GM23338 (cell line): Measurements from ENCODE around the gene KRT15. TPM values are rescaled to one million over a fixed set of nuclear protein-coding genes. Genes with fewer than 3 reads are reported as not detected.

ENCODE experiments used
- ATAC-seq: fragments of 200-7000 bp; cut with Tn5 transposase; 3 replicates; pipeline ENCODE4 v1.9.1; 2020
- DNase-seq: peaks from one replicate; pipeline ENCODE4 v3.0.0-alpha.2; 2015; ENCODE audit warnings: low spot score
- H2AFZ ChIP-seq: fragments of 200-600 bp; sonication (generic); 2 replicates; pipeline ENCODE4 v1.8.0; 2016; ENCODE audit warnings: antibody characterized with exemption, mild to moderate bottlenecking, moderate library complexity
- H3F3A ChIP-seq: fragments of 200-600 bp; sonication (generic); replicated peaks from 2 replicates; pipeline ENCODE4 v1.8.0; 2017; ENCODE audit warnings: antibody characterized with exemption, mixed run types, low read depth
- H3K27ac ChIP-seq: fragments of 200-600 bp; sonication (generic); 2 replicates; pipeline ENCODE4 v1.6.1; 2016; ENCODE audit warnings: low read depth
- H3K27me3 ChIP-seq: fragments of 200-600 bp; sonication (generic); 2 replicates; pipeline ENCODE4 v1.8.0; 2016; ENCODE audit warnings: mild to moderate bottlenecking, mixed run types, moderate library complexity; ENCODE audit not compliant: insufficient read depth
- H3K36me3 ChIP-seq: fragments of 200-600 bp; sonication (generic); 2 replicates; pipeline ENCODE4 v1.8.0; 2016; ENCODE audit warnings: mild to moderate bottlenecking; ENCODE audit not compliant: insufficient read depth
- H3K4me1 ChIP-seq: fragments of 200-600 bp; sonication (generic); 2 replicates; pipeline ENCODE4 v1.8.0; 2016; ENCODE audit warnings: mild to moderate bottlenecking, moderate library complexity; ENCODE audit not compliant: insufficient read depth
- H3K4me2 ChIP-seq: fragments of 200-600 bp; sonication (generic); 2 replicates; pipeline ENCODE4 v1.7.1; 2017; ENCODE audit warnings: mixed run types
- H3K4me3 ChIP-seq: fragments of 200-600 bp; sonication (generic); 2 replicates; pipeline ENCODE4 v1.6.1; 2016; ENCODE audit warnings: mixed run types
- H3K79me2 ChIP-seq: fragments of 200-600 bp; sonication (generic); replicated peaks from 2 replicates; pipeline ENCODE4 v1.8.0; 2017; ENCODE audit warnings: mild to moderate bottlenecking; ENCODE audit not compliant: insufficient read depth
- H3K9me2 ChIP-seq: fragments of 200-600 bp; sonication (generic); 2 replicates; pipeline ENCODE4 v1.8.0; 2017; ENCODE audit not compliant: insufficient read depth
- H4K20me1 ChIP-seq: fragments of 200-600 bp; sonication (generic); replicated peaks from 2 replicates; pipeline ENCODE4 v1.8.0; 2017; ENCODE audit warnings: mild to moderate bottlenecking; ENCODE audit not compliant: insufficient read depth
- H3K27ac Mint-ChIP-seq: 2 replicates; pipeline ENCODE4 v1.8.0; 2020; ENCODE audit warnings: inconsistent platforms, mild to moderate bottlenecking, moderate library complexity, mixed read lengths
- H3K27me3 Mint-ChIP-seq: 3 replicates; pipeline ENCODE4 v1.8.0; 2022; ENCODE audit warnings: low read depth, mild to moderate bottlenecking, moderate library complexity, mixed read lengths, inconsistent platforms; ENCODE audit not compliant: insufficient read depth, poor library complexity
- H3K36me3 Mint-ChIP-seq: 3 replicates; pipeline ENCODE4 v1.8.0; 2021; ENCODE audit warnings: low read depth, mild to moderate bottlenecking, inconsistent platforms, moderate library complexity, mixed read lengths
- H3K4me1 Mint-ChIP-seq: 3 replicates; pipeline ENCODE4 v1.8.0; 2020; ENCODE audit warnings: mild to moderate bottlenecking, inconsistent platforms, mixed read lengths
- H3K4me3 Mint-ChIP-seq: 3 replicates; pipeline ENCODE4 v1.8.0; 2021; ENCODE audit warnings: moderate library complexity, mild to moderate bottlenecking, inconsistent platforms, mixed read lengths
- H3K9me3 Mint-ChIP-seq: 3 replicates; pipeline ENCODE4 v1.8.0; 2020; ENCODE audit warnings: moderate library complexity, mild to moderate bottlenecking, inconsistent platforms, mixed read lengths
- CREB1 ChIP-seq: fragments of 250-450 bp; sonication (Bioruptor Pico); IDR thresholded peaks from 2 replicates; pipeline ENCODE4 v1.5.0; 2020; ENCODE audit warnings: low read depth, mild to moderate bottlenecking, moderate library complexity
- ETS1 ChIP-seq: IDR thresholded peaks from 2 replicates; pipeline ENCODE4 v1.6.1; 2016; ENCODE audit warnings: antibody characterized with exemption
- JUNB ChIP-seq: IDR thresholded peaks from one replicate; pipeline ENCODE4 v1.6.1; 2016; ENCODE audit warnings: antibody characterized with exemption; ENCODE audit not compliant: unreplicated experiment
- NANOG ChIP-seq: IDR thresholded peaks from 2 replicates; pipeline ENCODE4 v1.6.1; 2016; ENCODE audit warnings: antibody characterized with exemption, borderline replicate concordance
- STAT1 ChIP-seq: IDR thresholded peaks from one replicate; pipeline ENCODE4 v1.6.1; 2016; ENCODE audit warnings: antibody characterized with exemption; ENCODE audit not compliant: unreplicated experiment
- ZNF462 ChIP-seq: fragments of 250-450 bp; sonication (Bioruptor Pico); IDR thresholded peaks from 2 replicates; pipeline ENCODE4 v1.5.0; 2020; ENCODE audit warnings: mild to moderate bottlenecking, moderate library complexity
- polyA plus RNA-seq: library from polyadenylated mRNA; unstranded; fragments of >200 nt; fragmentation: Nextera tagmentation; extraction: Ambion mirVana; gene quantifications from 2 replicates; pipeline ENCODE4 v1.2.1, GENCODE V29; 2016
- total RNA-seq: library from RNA; depleted of rRNA; stranded (reverse); fragments of >200 nt; shearing (Covaris generic); gene quantifications from 2 replicates; pipeline ENCODE4 v1.2.3, GENCODE V29; 2014

KRT15 gene
- total and polyA plus RNA-seq, 2 experiments from 2014 or later = 0.03 TPM; not detected in 1

- TF ChIP-seq ZNF462 (CRISPR knock-in tag) = no peak
- no peak for TF ChIP-seq ETS1
Measured at GRCh38 chr17:41553176-41553575, 34.5 kb upstream of the KRT15 start (continued).

- peaks cover 19% of the 10 kb centered on the region for H3K4me1 Mint-ChIP-seq
- H3K36me3 ChIP-seq = no peaks in the 10 kb centered on the region
Measured at GRCh38 chr17:41552455-41552854, 33.8 kb upstream of the KRT15 start.

More at GRCh38 chr17:41552455-41552854, 33.8 kb upstream of the KRT15 start:
- no peak overlapping the region for H3K27ac ChIP-seq
- H3F3A ChIP-seq = no peaks in the 10 kb centered on the region
- H2AFZ ChIP-seq = no peak overlapping the region
- H4K20me1 ChIP-seq = no peaks in the 10 kb centered on the region
- peaks cover 6% of the 10 kb centered on the region for H3K4me1 ChIP-seq
- H3K9me3 Mint-ChIP-seq = no peaks in the 10 kb centered on the region; the same call in 2 of the 3 replicates
- ATAC-seq = no peak
- no peak for DNase-seq
- no peak overlapping the region for H3K27ac Mint-ChIP-seq
- no peaks in the 10 kb centered on the region for H3K9me2 ChIP-seq
- H3K27me3 ChIP-seq = no peaks in the 10 kb centered on the region
- TF ChIP-seq CREB1 (CRISPR knock-in tag) (no peak), STAT1 (no peak), ZNF462 (CRISPR knock-in tag) (no peak), NANOG (no peak), JUNB (no peak)
- no peak overlapping the region for H3K4me3 Mint-ChIP-seq
- H3K4me3 ChIP-seq = no peak overlapping the region
- no peaks in the 10 kb centered on the region for H3K36me3 Mint-ChIP-seq
- no peak overlapping the region for H3K4me2 ChIP-seq
- H3K79me2 ChIP-seq = no peaks in the 10 kb centered on the region
- peaks cover 30% of the 10 kb centered on the region for H3K27me3 Mint-ChIP-seq
